ENCODE measurements around the gene PPP1R9A.

PPP1R9A gene

DNA sequence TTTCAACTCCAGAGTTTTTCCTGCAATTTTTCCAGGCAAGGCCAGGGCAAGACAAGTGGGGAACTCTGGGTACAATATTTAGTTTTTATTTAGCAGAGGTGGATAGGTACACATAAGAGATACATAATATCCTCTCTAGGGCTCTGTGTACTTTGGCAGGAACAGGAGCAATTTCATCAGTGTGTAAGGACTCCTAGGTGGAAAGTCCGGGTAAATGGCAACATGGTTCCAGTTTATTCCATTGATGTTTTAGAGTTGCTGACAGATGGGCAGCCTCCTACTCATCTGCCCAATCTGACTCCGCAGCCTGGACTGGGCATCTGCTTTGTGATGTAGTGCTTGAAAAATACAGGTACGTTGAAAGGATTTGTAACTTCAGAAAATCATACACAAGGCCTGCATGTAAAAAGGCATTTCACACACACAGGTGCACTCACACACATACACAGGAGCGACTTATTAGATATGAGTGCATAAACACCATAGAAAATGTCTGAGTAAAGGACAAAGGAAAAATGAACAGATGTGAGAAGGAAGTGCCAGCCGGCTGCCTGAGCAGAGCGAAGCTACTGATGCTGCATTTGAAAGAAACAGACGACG, 411.2 kb downstream of the PPP1R9A start:
- DNase-seq (ENCODE audit: low read depth in 2 of 2) = no peak

DNA sequence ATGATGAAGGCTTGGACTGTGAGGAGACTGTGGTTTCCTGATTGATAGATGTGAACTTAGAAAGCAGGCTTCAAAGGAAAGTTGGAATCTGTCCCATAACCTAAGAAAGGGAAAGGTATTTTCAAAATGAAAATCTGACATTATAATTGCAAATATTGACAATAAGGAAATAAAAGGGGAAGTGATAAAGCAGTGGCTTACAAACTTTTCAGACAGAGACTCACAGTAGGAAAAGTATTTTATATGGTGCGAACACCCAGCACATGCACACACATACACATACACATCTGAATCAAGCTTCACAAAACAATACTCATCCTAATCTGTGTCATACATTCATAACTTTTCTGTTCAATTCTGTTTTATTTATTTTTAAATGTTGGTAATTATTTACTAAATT, 412.2 kb downstream of the PPP1R9A start:
- no peak for DNase-seq (ENCODE audit: low read depth in 2 of 2)

DNA sequence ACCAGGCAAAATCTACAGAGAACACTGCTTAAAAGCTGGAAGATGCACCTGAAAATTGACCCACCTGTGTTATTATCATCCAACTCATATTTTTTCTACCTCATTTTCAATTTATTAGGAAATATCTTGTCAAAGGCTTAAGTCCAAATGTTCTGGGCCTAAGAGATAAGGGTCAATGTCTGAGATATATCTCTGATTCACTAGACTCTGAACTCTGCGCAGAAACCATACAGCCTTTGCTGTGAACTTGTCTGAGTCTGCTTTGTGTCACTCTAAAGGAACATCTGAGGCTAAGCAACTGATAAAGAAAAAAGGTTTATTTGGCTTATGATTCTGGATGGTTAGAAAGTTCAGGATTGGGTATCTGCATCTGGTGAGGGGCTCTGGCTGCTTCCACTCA, 413.3 kb downstream of the PPP1R9A start:
- DNase-seq (ENCODE audit: low read depth in 2 of 2) = no peak

DNA sequence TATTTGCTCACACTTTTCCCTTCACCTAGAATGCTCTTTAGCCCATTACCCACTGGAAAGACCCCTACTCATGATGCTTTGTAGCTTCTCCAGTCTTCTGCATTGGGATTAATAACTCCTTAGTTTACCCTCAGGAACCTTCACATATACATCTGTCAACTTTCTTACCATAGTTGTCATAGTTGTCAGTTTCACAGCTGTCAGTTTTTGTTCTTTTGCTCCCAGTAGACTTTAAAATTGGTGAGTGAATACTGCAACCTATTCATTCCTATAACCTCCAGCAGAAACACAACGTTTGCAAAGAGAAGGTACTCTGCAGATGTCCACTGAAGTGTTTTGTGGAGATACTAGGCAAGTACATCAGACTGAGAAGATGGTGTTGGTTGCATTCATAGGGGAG, 414.3 kb downstream of the PPP1R9A start:
- no peak for DNase-seq (ENCODE audit: low read depth in 2 of 2)

DNA sequence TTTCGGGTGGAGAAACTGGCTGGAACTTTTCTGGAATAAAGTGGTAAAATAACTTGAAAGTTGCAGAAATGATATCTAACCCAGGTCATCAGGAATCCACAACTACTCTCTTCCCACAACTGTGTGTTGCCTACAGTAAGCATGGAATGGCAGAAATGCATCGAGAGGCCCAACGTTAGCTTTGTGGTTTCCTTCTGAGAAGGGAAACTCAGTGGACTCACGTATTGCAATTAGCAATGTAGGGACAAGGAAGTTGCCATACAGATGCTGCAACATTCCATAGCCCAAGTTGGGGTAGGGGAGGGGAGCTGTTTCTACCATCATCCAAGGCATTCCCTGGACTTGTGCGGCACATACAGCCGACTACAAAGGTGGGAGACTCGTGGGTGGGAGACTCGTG, 415.0 kb downstream of the PPP1R9A start:
- DNase-seq (ENCODE audit: low read depth in 2 of 2) = no peak

DNA sequence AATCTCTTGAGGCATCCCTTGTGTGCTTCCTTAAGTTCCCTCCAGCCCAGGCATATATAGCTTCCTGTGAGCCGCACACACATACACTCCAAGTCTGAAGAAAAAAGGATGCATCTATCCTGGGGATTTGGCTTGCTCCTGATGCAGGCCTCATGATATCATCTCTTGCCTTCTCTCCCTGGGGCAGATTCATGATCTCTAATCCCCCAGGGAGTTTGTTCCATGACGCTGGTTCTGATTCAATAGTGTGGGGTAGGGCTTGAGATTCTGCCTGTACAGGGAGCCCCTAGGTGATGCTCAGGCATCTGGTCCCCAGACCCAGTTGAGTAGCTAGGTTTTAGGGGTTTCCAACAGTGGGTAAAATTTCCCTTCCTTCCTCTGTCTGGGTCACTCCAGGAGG, 415.5 kb downstream of the PPP1R9A start:
- DNase-seq (ENCODE audit: low read depth in 2 of 2) = no peak

DNA sequence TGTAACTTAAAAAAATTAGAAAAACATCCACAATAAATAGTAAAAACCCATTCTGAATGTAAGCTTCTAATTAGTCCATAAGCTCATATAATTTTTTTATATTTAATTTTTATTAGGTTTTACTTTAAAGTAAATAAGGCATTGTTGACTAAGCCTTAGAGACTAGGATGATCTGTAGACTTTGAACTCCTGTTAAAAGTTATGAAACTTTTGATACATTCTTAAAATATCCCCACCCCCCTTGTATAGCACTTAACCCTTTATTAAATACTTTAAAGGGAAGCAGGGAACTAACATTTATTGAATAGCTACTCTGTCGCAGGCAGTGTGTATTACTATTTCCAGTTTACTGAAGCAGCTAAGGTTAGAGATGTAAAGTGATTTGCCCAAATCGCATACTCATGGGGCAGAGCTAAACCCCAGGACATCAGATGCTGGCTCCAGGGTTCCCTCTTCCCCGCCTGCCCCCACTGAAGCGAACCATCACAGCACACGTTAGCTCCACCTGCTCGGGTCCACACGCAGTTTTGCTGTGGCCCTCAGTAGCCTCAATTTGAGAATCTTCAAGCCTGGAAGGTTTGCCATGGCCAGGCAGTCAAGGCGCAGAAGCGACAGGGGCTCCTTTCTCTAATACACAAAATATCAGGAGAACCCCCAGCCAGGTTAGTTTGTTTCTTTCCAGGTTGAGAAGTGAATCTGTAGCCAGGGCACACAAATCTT, 416.2 kb downstream of the PPP1R9A start:
- no peak for DNase-seq (ENCODE audit: low read depth in 2 of 2)

DNA sequence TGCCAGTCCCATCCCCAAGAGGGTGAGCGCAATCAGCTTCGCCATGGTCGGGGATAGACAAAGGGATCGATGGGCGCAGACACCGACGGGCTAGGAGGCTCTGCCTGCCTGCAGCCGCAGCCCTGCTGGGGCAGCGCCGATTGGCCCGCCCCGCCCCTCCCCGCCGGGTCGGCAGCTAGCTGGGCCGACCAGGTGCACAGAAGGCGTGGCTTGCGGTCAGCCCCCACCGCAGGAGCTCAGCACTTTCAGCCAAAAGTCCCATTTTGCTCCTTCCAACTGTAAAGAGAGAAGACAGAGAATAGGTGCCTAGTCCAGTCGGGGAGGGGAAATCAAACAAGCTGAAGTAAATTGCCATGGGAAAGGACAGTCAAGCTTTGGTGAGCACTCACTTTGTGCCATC, 417.0 kb downstream of the PPP1R9A start, which contains the start of gene PON1:
Gene PON1 (minus strand): TSS at position 102 of the 400 bp plus-strand sequence. CDS start 57 bp downstream, at position 45.
- no peak for DNase-seq (ENCODE audit: low read depth in 2 of 2)

DNA sequence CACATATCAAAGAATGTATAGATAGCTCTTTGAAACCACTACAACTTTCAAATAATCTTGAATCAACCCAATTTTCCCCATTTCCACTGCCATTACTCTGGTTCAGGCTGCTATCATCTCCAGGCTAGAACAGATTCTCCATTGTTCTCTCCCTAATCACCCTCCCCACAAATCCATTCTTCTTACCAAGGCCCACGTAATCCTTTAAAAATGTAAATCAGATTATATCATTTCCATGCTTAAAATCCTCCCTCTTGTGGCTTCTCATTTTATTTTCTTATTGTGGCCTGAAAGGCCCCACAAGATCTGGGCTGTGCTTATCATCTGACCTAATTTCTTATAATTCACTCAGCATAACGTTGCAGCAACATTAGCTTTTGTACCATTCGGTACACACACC, 420.0 kb downstream of the PPP1R9A start:
- DNase-seq (ENCODE audit: low read depth in 2 of 2) = no peak

DNA sequence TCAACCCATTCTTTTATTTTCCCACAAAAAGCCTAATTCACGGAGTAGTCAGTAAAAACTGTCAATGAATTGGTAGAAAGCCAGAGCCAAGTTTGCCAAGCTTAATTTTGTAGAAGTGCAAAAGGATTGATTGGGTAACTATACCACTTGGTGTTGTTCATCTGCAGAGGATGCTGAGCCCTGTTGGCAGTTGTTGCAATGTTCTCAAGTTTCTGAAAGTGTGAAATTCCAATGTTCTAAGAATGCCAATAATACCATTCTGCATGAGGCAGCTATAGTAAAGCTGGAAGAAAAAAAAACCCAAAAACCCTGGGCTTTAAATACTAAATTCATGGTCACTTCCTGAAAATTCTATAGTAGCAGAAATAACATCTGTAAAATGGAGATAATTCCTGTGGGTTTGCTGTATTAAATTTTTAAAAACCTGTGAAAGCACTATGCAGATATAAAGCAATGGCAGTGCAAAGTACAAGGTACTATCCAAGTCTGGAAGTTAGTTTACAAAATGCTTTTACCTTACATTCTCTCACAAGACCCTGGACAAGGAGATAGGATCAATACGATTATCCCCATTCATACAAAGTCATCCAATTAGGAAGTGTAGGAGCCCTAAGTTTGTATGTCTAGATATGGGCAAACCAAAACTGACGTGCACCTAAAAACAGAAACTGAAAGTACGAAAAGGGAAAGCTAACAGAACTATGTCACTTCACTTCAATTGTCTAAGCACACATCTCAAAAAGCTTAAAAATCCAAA, 423.0 kb downstream of the PPP1R9A start:
- DNase-seq (ENCODE audit: low read depth in 2 of 2) = no peak

DNA sequence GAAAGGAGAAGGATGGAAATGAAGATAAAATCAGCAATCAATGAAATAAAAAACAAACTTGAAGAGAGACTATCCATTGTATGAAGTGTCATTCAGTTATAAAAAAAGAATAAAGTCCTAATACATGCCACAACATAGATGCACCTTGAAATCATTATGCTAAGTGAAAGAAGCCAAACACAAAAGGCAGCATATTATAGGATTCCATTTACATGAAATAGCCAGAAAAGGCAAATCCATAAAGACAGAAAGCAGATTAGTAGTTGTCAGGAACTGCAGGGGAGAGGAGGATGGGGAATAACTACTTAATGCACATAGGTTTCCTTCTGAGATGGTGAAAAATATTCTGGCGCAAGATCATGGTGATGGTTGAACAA, 423.6 kb downstream of the PPP1R9A start:
- no peak for DNase-seq (ENCODE audit: low read depth in 2 of 2)

DNA sequence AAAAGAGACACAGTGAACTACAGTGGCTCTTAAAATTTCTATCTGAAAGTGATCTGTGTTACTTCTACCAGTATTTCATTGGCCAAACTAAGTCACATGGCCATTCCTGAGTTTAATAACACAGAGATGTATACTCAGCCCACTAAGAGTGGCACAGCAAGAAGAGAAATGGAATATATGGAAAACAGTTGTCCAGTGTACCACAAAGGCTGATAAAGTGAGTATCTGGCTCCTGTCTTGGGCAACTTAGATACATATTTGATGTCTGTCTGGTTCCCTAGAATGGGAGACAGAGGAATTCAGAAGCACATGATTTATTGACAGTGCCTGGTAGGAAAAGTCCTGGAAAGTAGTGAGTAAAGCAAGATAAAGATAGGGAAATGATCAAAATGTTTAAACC, 427.1 kb downstream of the PPP1R9A start:
- DNase-seq (ENCODE audit: low read depth in 2 of 2) = no peak

DNA sequence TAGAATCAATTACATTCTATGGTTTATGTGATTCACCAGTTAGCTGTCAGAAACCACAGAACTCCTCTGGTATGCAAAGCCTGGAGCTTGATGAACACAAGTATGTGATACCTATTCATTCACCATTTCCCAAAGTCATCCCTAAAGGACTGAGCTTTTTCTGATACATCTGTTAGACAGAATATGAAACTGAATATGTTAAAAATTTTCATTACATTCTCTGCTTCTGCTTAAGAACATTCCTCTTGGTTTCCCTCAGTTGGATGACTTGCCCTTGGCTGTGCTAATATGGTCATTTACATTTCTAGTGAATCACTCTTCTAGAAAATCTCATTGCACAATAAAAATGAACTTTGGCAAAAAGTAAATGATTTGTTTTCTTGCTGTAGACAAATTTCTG, 427.7 kb downstream of the PPP1R9A start:
- DNase-seq (ENCODE audit: low read depth in 2 of 2) = no peak

DNA sequence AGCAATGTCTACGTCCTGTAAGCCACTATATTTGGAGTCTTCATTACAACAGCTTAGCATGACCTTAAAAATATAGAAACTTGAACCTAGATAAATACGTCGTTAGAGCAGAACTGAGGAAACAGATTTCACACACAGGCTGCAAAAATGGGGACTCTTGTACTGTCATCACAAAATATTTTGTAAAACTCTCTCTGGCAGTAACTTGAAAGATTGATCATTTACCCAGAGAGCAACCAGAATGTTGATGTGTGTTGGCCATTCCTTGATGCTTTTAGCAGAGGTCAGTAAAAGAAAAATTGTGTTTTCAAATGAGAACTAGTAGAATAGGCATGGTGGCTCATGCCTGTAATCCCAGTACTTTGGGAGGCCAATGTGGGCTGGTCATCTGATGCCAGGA, 431.4 kb downstream of the PPP1R9A start:
- no peak for DNase-seq (ENCODE audit: low read depth in 2 of 2)

DNA sequence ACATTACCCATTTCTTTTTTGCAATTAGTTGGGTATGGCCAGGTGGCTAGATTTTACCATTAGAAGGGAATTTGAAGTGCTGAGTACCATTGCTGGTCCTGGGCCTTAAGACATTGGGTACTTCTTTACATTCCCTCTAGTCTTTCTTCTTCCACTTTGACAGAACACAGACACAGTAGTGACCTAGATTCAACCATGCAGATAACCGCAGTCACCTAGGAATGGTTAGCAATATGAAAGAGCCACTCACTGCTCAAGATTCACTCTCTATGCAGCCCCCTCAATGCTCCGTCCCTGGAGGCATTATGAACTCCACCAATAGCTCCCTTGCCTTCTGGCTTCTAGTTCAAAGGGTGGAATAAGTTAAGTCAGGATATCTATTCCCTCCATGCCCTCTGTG, 433.1 kb downstream of the PPP1R9A start:
- no peak for DNase-seq (ENCODE audit: low read depth in 2 of 2)

DNA sequence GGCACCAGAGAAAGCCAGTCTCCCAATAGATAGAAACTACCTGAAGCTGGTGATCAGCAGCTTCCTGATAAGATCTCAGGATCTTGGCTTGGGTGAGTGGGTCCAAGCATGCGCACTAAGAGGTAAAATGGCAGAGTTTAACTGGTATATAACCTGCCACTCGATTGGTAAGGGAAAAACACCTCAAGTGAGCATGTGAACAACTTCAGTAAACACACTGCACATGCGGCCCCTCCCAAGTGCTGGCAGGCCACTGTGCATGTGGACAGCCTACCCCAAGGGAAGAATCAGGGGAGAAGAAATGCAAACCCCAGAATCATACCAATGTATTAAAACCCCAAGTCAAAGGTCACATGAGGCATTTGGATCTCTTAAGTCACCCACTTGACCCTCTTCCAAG, 434.6 kb downstream of the PPP1R9A start:
- no peak for DNase-seq (ENCODE audit: low read depth in 2 of 2)

DNA sequence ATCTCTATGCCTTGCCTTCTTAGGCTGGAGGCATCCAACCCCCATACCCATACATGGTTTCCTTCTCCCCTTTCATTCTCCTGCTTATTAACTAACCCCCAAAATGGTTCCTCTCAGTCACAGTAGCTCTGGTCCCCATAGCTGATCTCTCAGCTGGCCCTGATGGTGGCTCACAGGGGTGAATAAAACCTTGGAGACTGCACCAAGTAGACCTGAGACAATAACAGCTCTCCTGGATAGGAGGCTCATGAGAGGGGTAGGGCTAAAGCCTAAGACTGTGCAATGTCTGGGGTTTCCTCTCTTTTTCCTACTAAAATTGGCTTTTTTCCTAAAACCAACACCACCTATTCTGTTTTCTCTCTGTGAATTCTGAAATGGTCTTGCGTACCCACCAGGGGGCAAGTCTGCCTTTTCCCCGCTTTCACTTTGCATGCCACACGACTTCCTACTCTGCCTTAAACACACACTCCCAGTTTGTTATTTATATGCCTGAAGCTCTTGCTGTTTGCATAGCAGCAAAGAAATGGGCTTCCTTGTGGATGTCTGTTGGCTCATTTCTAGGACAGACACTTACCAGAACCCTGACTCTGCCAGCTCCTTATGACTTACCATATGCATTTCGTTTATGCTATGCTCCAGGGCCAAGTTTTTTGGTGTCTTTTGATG, 435.4 kb downstream of the PPP1R9A start:
- DNase-seq (ENCODE audit: low read depth in 2 of 2) = no peak

All from stimulated activated CD4-positive, alpha-beta T cell treated with anti-CD3 and anti-CD28 coated beads, Interleukin-4, amount 100 ng/mL, for 48 hours (primary cell).